Parathyroid adenoma (tissue), 2 donors: ENCODE measurements around the gene EEPD1.
A peak's percentile ranks its signal among the peaks of the same experiment; 100 is the strongest.

Experiments used
- H2AFZ ChIP-seq: fragments of 300-600 bp; sonication (generic); one replicate; pipeline ENCODE4 v1.7.0; 2017; ENCODE audit warnings: antibody characterized with exemption, mild to moderate bottlenecking
- H3K27ac ChIP-seq: fragments of 300-600 bp; sonication (generic); one replicate; pipeline ENCODE4 v1.7.0; 2017
- H3K27me3 ChIP-seq: fragments of 300-600 bp; sonication (generic); one replicate; pipeline ENCODE4 v1.7.0; 2017; ENCODE audit warnings: low read length; ENCODE audit not compliant: control insufficient read depth, insufficient read depth
- H3K36me3 ChIP-seq: fragments of 300-600 bp; sonication (generic); one replicate; pipeline ENCODE4 v1.7.0; 2017; ENCODE audit warnings: low read length; ENCODE audit not compliant: control insufficient read depth, insufficient read depth
- H3K4me1 ChIP-seq: fragments of 300-600 bp; sonication (generic); one replicate; pipeline ENCODE4 v1.7.0; 2017; ENCODE audit warnings: control low read depth
- H3K4me2 ChIP-seq: fragments of 300-600 bp; sonication (generic); one replicate; pipeline ENCODE4 v1.7.0; 2017; ENCODE audit warnings: low read length
- H3K4me3 ChIP-seq: fragments of 300-600 bp; sonication (generic); one replicate; pipeline ENCODE4 v1.7.0; 2017; ENCODE audit warnings: low read depth, low read length
- H3K79me2 ChIP-seq: fragments of 300-600 bp; sonication (generic); one replicate; pipeline ENCODE4 v1.7.0; 2017; ENCODE audit warnings: control low read depth
- H3K9ac ChIP-seq: fragments of 300-600 bp; sonication (generic); one replicate; pipeline ENCODE4 v1.7.0; 2017; ENCODE audit warnings: mild to moderate bottlenecking
- H3K9me3 ChIP-seq: fragments of 300-600 bp; sonication (generic); one replicate; pipeline ENCODE4 v1.7.0; 2017; ENCODE audit warnings: low read length; ENCODE audit not compliant: control insufficient read depth
- TF ChIP-seq, protein P1 (sequence below): fragments of 300-600 bp; sonication (generic); IDR thresholded peaks from one replicate; pipeline ENCODE4 v1.7.0; 2017; ENCODE audit warnings: antibody characterized with exemption, mild to moderate bottlenecking
- donor health status: primary hyperparathyroidism.

The EEPD1 gene

DNA sequence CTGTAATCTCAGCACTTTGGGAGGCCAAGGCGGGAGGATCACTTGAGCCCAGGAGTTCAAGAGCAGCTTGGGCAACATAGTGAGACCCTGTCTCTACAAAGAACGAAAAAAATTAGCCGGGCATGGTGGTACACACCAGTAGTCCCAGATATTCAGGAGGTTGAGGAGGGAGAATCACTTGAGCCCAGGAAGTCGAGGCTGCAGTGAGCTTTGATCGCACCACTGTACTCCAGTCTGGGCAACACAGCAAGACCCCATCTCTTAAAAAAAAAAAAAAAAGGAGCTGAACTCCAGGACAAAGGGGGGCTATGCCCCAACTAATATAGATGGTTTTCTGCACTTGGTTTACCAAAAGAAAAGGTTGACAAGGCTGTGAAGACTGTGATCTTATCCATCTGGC, 135.4 kb downstream of the EEPD1 start:
- H3K9ac ChIP-seq = no peak overlapping the region
- peaks cover 5% of the 10 kb centered on the region for H3K4me1 ChIP-seq
- no peaks in the 10 kb centered on the region for H3K27me3 ChIP-seq
- no peaks in the 10 kb centered on the region for H3K9me3 ChIP-seq
- H3K4me2 ChIP-seq = no peak overlapping the region
- H3K36me3 ChIP-seq = no peaks in the 10 kb centered on the region
- H3K27ac ChIP-seq = no peak overlapping the region
- TF ChIP-seq, protein P1, sequence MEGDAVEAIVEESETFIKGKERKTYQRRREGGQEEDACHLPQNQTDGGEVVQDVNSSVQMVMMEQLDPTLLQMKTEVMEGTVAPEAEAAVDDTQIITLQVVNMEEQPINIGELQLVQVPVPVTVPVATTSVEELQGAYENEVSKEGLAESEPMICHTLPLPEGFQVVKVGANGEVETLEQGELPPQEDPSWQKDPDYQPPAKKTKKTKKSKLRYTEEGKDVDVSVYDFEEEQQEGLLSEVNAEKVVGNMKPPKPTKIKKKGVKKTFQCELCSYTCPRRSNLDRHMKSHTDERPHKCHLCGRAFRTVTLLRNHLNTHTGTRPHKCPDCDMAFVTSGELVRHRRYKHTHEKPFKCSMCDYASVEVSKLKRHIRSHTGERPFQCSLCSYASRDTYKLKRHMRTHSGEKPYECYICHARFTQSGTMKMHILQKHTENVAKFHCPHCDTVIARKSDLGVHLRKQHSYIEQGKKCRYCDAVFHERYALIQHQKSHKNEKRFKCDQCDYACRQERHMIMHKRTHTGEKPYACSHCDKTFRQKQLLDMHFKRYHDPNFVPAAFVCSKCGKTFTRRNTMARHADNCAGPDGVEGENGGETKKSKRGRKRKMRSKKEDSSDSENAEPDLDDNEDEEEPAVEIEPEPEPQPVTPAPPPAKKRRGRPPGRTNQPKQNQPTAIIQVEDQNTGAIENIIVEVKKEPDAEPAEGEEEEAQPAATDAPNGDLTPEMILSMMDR = no peak
- no peak overlapping the region for H3K4me3 ChIP-seq
- no peaks in the 10 kb centered on the region for H3K79me2 ChIP-seq
- no peak overlapping the region for H2AFZ ChIP-seq

DNA sequence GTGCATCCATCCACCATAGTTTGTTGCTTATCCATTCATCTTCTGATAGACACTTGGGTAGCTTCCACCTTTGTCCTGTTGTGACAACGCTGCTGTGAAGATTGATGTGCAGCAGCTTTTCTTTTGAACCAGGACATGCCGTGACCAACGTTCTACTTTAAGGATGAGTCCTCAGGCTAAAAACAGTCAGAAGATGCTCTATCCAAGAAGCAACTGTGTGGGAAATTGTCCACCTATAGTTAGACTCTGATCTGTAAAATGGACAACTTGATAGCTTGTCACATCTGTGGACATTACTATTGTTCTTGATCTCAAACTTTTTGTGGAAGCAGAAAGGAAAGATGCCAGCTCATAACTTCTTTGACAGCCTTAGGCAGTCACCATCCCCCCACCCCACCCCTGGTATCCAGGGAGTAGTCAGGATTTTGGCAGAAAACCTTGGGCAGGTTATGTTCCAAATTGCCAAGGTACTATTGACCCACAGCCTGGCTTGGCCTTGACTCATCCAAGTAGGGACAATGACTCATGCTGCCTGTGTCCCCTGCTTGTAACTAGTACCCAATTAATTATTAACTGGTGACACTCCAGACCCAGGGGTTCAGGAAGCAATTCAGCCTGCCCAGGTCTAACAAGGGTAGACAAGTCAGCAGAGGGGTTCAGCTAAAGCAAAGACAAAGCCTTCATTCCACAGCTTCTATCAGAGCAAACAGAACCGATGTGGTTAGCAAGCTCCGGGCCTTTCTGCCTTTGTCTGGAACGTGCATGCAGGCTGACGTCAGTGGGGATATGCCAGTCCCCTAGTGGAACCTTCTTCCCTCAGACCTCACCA, 137.0 kb downstream of the EEPD1 start:
- Histone ChIP-seq H3K79me2 (no peaks in the 10 kb centered on the region), H3K4me1 (peaks cover 5% of the 10 kb centered on the region), H2AFZ (no peak overlapping the region), H3K36me3 (no peaks in the 10 kb centered on the region), H3K9me3 (no peaks in the 10 kb centered on the region), H3K4me2 (no peak overlapping the region), H3K27me3 (no peaks in the 10 kb centered on the region), H3K4me3 (no peak overlapping the region), H3K9ac (no peak overlapping the region), H3K27ac (no peak overlapping the region)
- TF ChIP-seq, protein P1 = no peak

DNA sequence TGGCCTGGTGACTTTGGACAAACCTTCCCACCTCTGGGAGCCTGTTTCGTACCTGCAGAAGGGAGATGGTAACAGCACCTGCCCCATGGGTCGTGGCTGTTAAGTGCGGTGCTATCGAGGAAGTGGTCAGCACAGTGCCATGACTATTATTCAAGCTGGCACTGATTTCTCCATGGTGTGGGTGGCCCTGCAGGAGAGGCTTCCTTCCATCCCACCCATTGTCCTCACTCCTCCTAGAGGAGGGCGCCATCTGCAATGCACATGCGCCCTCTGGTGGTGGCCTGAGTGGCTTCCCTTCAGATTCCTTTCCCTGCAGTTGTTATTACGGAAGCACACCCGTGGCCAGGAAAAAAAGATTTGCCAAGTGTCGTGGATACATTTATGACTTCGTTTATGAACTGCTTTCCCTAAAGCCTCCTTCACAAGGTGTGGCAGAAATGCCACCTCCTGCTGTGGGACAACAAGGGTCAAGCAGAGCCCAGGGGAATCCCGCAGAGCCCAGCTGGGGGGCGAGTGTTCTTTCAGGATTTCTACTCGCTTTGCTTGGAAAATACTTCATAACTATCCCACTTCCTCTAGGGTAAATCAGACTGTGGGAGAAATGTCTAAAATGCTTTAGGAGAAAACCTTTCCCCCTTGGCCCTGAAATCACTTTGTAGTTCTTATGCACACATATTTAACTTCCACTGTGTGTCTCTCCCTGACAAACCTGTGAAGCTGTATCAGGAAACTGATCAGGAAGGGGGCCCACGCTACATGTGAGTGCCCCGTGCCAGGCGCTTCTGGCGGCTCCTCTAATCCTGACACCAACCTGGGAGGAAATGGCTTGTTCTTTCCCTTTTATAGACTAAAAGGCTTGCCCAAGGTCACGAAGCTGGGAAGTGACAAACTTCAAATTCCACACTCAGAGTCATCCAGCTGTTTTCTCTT, 138.6 kb downstream of the EEPD1 start:
- peak overlapping the region; percentile 19 for H3K4me3 ChIP-seq

DNA sequence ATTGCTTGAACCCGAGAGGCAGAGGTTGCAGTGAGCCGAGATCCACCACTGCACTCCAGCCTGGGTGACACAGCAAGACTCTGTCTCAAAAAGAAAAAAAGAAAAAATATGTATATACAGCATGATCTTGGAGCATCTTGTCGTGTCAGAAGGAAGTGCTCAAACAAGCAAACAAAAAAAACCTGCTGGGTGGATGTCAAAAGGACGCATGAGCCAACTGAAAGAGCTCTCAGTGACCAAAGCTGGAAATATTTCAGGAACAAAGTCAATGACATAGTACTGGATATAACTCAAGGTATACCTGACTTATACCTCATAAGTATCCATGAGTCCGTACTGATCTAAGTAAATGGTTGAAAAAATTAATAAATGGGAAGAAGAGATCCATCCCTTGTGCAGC, 142.0 kb downstream of the EEPD1 start:
- H3K27me3 ChIP-seq = no peaks in the 10 kb centered on the region

More for the DNA sequence above, 138.6 kb downstream of the EEPD1 start:
- Histone ChIP-seq H3K27ac (peak overlapping the region; percentile 62), H3K27me3 (no peaks in the 10 kb centered on the region), H3K36me3 (no peaks in the 10 kb centered on the region), H3K4me2 (peak overlapping the region; percentile 53), H3K79me2 (no peaks in the 10 kb centered on the region), H3K9ac (no peak overlapping the region), H2AFZ (peak overlapping the region; percentile 72), H3K9me3 (no peaks in the 10 kb centered on the region), H3K4me1 (peaks cover 5% of the 10 kb centered on the region)
- TF ChIP-seq, protein P1 = peak; percentile 98

More for the DNA sequence above, 142.0 kb downstream of the EEPD1 start:
- Histone ChIP-seq H3K9me3 (no peaks in the 10 kb centered on the region), H2AFZ (no peak overlapping the region), H3K4me2 (no peak overlapping the region), H3K9ac (no peak overlapping the region), H3K4me3 (no peak overlapping the region), H3K4me1 (peaks cover 5% of the 10 kb centered on the region), H3K79me2 (no peaks in the 10 kb centered on the region), H3K27ac (no peak overlapping the region), H3K36me3 (no peaks in the 10 kb centered on the region)
- TF ChIP-seq, protein P1 = no peak
